Peyer's patch (tissue), 4 donors: ENCODE measurements around the gene PRICKLE4. TPM values are rescaled to one million over a fixed set of nuclear protein-coding genes. Genes with fewer than 3 reads are reported as not detected.
"Not testable (repeated sequence)": the region's sequence is repeated elsewhere in the genome, so short reads cannot be mapped to it uniquely, and the experiment has no call there.

Experiments used
- DNase-seq, 3 donors: peaks; one replicate each; pipeline ENCODE4 v3.0.0-alpha.2; 2017 to 2019
- H3K27ac ChIP-seq, 4 donors: fragments of 200-600 bp; sonication (generic); one replicate each; pipeline ENCODE4 v1.5.1; 2016 to 2019
- H3K27me3 ChIP-seq, 2 donors: fragments of 200-600 bp; sonication (generic); one replicate each; pipeline ENCODE4 v1.5.1; 2019
- H3K36me3 ChIP-seq, 3 donors: fragments of 200-600 bp; sonication (generic); one replicate each; pipeline ENCODE4 v1.5.1; 2016 to 2019
- H3K4me1 ChIP-seq, 4 donors: fragments of 200-600 bp; sonication (generic); one replicate each; pipeline ENCODE4 v1.5.1; 2016 to 2019
- H3K4me3 ChIP-seq, 4 donors: fragments of 200-600 bp; sonication (generic); 1 replicate in 3 of 4; 2 replicates in 1 of 4; pipeline ENCODE4 v1.5.1; 2016 to 2019; ENCODE audit warnings: mild to moderate bottlenecking in 1 of 4
- H3K9me3 ChIP-seq, 4 donors: fragments of 200-600 bp; sonication (generic); one replicate each; pipeline ENCODE4 v1.5.1; 2016 to 2019; ENCODE audit warnings: mild to moderate bottlenecking in 1 of 4
- CTCF ChIP-seq, 6 experiments: fragments of 450-650 bp in 4 of 6; fragments of 200-600 bp in 2 of 6; sonication (generic) in 1 of 6; IDR thresholded peaks; one replicate each; pipeline ENCODE4 v1.5.1; 2017 to 2019; ENCODE audit warnings: antibody characterized with exemption in 6 of 6, mild to moderate bottlenecking in 3 of 6, moderate library complexity in 1 of 6
- POLR2A ChIP-seq, 2 donors: fragments of 450-650 bp; IDR thresholded peaks; one replicate each; pipeline ENCODE4 v1.5.1; 2017; ENCODE audit warnings: antibody characterized with exemption in 2 of 2, mild to moderate bottlenecking in 2 of 2, moderate library complexity in 2 of 2
- total RNA-seq, 4 donors: library from RNA; depleted of rRNA; stranded (reverse); fragments of >200 nt; gene quantifications; one replicate each; pipeline ENCODE4 v1.1.0, GENCODE V29; 2016

The PRICKLE4 gene
- total RNA-seq, 4 donors from 2014 or later: 3.8 to 23.4 (median 16.8) TPM

- H3K4me1 ChIP-seq: no peaks in the 10 kb centered on the region
- no peaks in the 10 kb centered on the region for H3K36me3 ChIP-seq
- no peak overlapping the region for H3K27ac ChIP-seq
- no peak for DNase-seq
- no peak overlapping the region for H3K4me3 ChIP-seq
- H3K9me3 ChIP-seq: no peaks in the 10 kb centered on the region
- H3K27me3 ChIP-seq: no peaks in the 10 kb centered on the region
- no peak for TF ChIP-seq CTCF (IDR thresholded peaks at IDR 0.05)
- no peak for TF ChIP-seq POLR2A (IDR thresholded peaks at IDR 0.05)
These were observed 21.9 kb upstream of the PRICKLE4 start for GRCh38 chr6:41758641-41759035.

GRCh38 chr6:41759106-41759904 lies 21.3 kb upstream of the PRICKLE4 start:
- no peak for DNase-seq
- Histone ChIP-seq H3K4me1 (no peaks in the 10 kb centered on the region), H3K27ac (no peak overlapping the region), H3K4me3 (no peak overlapping the region), H3K9me3 (no peaks in the 10 kb centered on the region), H3K36me3 (no peaks in the 10 kb centered on the region), H3K27me3 (no peaks in the 10 kb centered on the region)
- TF ChIP-seq POLR2A (IDR thresholded peaks at IDR 0.05): no peak
- TF ChIP-seq CTCF (IDR thresholded peaks at IDR 0.05): no peak

- no peak for DNase-seq
- Histone ChIP-seq H3K9me3 (no peaks in the 10 kb centered on the region), H3K27me3 (no peaks in the 10 kb centered on the region), H3K27ac (no peak overlapping the region), H3K4me3 (no peak overlapping the region), H3K36me3 (no peaks in the 10 kb centered on the region), H3K4me1 (no peaks in the 10 kb centered on the region)
- TF ChIP-seq CTCF (IDR thresholded peaks at IDR 0.05) (no peak), POLR2A (IDR thresholded peaks at IDR 0.05) (no peak)
These were observed 20.5 kb upstream of the PRICKLE4 start for GRCh38 chr6:41759905-41760579.

GRCh38 chr6:41763470-41763869 lies 17.1 kb upstream of the PRICKLE4 start:
- no peaks in the 10 kb centered on the region for H3K27me3 ChIP-seq
- TF ChIP-seq POLR2A (IDR thresholded peaks at IDR 0.05) (no peak), CTCF (IDR thresholded peaks at IDR 0.05) (no peak)
- no peaks in the 10 kb centered on the region for H3K4me1 ChIP-seq
- no peak overlapping the region for H3K4me3 ChIP-seq
- no peaks in the 10 kb centered on the region for H3K36me3 ChIP-seq
- no peaks in the 10 kb centered on the region for H3K9me3 ChIP-seq
- no peak for DNase-seq
- H3K27ac ChIP-seq: no peak overlapping the region

GRCh38 chr6:41766043-41766664 lies 14.4 kb upstream of the PRICKLE4 start:
- not testable (repeated sequence) for DNase-seq, H3K4me1 ChIP-seq, H3K9me3 ChIP-seq, H3K27ac ChIP-seq, H3K27me3 ChIP-seq, H3K4me3 ChIP-seq
- H3K36me3 ChIP-seq: peaks cover 0 to 10% (median 0%) of the 10 kb centered on the region in 3 donors
